Measurements from ENCODE around the gene ADCY10. TPM values are rescaled to one million over a fixed set of nuclear protein-coding genes. Genes with fewer than 3 reads are reported as not detected.

Gene ADCY10
- total RNA-seq, 4 donors from 2014 or later, result 0.07 to 1.2 TPM; not detected in 2

DNA sequence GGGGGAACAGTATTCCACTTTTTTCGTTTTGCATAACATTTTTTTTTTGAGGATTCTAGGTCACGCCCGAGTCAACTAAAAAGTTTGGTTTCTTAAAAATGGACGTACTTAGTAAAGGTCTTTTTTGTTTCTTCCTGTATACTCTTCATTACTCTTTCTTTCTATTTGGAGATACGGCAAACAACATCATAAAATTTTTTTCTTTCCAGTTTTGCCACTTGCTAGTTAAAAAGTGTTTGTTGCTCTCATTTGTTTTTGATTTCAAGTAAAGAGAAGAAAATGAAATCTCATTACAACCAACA is 23.7 kb upstream of the ADCY10 start:
- DNase-seq, result no peak
- in situ Hi-C loops (cut with MboI; ENCODE audit: low sequenced_read_pairs in 4 of 4) (loop anchor here in 2 of 4 donors (25.0 kb wide), 3 partner anchors 225 to 1550 kb away; partner anchors contain the start of genes ATP1B1 (in 1 of the 2), MPZL1 (in 1 of the 2) and SLC19A2 (in 1 of the 2)), intact Hi-C loops (cut with DNase I; ENCODE audit: low total_unique reads) (loop anchor here (2.0 to 10.0 kb wide), 9 partner anchors 115 to 1550 kb away; partner anchors contain the start of genes CREG1, POU2F1 and SLC19A2)
- Histone ChIP-seq H3K4me3 (peak overlapping the region; percentile 76 to 94 (median 90)), H3K36me3 (no peaks in the 10 kb centered on the region), H3K9me3 (no peaks in the 10 kb centered on the region), H3K27ac (peak overlapping the region; percentile 94 to 99 (median 98)), H3K4me1 (peaks cover 49 to 50% of the 10 kb centered on the region in 2 donors), H3K27me3 (no peaks in the 10 kb centered on the region)
- TF ChIP-seq POLR2A (IDR thresholded peaks at IDR 0.05), result no peak
- TF ChIP-seq, protein P1, sequence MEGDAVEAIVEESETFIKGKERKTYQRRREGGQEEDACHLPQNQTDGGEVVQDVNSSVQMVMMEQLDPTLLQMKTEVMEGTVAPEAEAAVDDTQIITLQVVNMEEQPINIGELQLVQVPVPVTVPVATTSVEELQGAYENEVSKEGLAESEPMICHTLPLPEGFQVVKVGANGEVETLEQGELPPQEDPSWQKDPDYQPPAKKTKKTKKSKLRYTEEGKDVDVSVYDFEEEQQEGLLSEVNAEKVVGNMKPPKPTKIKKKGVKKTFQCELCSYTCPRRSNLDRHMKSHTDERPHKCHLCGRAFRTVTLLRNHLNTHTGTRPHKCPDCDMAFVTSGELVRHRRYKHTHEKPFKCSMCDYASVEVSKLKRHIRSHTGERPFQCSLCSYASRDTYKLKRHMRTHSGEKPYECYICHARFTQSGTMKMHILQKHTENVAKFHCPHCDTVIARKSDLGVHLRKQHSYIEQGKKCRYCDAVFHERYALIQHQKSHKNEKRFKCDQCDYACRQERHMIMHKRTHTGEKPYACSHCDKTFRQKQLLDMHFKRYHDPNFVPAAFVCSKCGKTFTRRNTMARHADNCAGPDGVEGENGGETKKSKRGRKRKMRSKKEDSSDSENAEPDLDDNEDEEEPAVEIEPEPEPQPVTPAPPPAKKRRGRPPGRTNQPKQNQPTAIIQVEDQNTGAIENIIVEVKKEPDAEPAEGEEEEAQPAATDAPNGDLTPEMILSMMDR (IDR thresholded peaks at IDR 0.05 in 4 of 5, conservative IDR thresholded peaks at IDR 0.05 in 1 of 5), result no peak
- no peak for ATAC-seq

DNA sequence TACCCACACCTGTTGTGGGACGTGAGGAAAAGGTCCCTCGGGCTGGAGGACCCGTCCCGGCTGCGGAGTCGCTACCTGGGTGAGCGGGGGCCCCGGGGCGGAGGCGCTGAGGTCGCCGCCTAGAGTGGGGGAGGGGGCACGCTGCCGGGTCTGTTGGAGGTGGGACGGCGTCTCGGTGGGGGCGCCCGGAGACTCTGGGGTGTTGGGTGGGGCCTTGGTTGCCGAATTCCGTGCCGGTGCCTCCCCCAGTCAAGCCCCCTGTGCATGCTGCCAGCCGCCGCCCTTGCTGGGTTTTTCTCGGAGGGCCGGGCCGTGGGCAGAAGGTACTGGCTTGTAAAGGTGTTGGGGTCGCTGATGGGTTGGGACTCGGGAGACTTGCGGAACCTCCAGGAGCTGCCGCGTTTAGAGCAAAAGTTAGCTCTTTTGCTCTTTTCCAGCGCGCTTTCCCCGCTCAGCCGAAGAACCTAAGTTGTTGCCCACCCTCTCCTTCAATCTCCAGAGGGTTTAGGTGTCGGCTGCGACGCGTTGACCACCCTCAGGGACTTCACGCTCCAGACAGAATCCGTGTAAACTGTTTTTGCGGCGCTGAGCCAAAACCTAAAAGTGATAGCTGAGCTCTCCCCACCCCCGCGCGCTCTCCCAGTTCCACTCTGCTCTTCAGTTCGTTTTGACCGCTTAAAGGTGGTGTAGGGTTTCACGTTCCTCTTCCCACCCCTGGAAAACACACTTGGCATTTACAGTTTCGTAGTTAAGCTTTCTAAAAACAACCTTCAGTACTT is 23.2 kb upstream of the ADCY10 start, which contains the start of gene MPC2:
Gene MPC2 (minus strand): TSS at position 143 of the 779 bp plus-strand sequence. CDS start 1,231 bp downstream, outside the sequence.
- intact Hi-C loops (cut with DNase I; ENCODE audit: low total_unique reads) (loop anchor here (2.0 to 10.0 kb wide), 9 partner anchors 115 to 1550 kb away; partner anchors contain the start of genes CREG1, POU2F1 and SLC19A2), in situ Hi-C loops (cut with MboI; ENCODE audit: low sequenced_read_pairs in 4 of 4) (loop anchor here in 2 of 4 donors (25.0 kb wide), 3 partner anchors 225 to 1550 kb away; partner anchors contain the start of genes ATP1B1 (in 1 of the 2), MPZL1 (in 1 of the 2) and SLC19A2 (in 1 of the 2))
- TF ChIP-seq, protein P1 (IDR thresholded peaks at IDR 0.05 in 4 of 5, conservative IDR thresholded peaks at IDR 0.05 in 1 of 5), result no peak
- peak; percentile 33 to 70 for TF ChIP-seq POLR2A (IDR thresholded peaks at IDR 0.05)
- Histone ChIP-seq H3K27me3 (no peaks in the 10 kb centered on the region), H3K36me3 (no peaks in the 10 kb centered on the region), H3K4me1 (peaks cover 53 to 55% of the 10 kb centered on the region in 2 donors), H3K27ac (peak within 1 kb of the TSS; percentile 94 to 99 (median 98)), H3K9me3 (no peaks in the 10 kb centered on the region), H3K4me3 (peak within 1 kb of the TSS; percentile 76 to 94 (median 90))
- ATAC-seq (peak; percentile 38 to 53), DNase-seq (peak; percentile 76 to 77)

DNA sequence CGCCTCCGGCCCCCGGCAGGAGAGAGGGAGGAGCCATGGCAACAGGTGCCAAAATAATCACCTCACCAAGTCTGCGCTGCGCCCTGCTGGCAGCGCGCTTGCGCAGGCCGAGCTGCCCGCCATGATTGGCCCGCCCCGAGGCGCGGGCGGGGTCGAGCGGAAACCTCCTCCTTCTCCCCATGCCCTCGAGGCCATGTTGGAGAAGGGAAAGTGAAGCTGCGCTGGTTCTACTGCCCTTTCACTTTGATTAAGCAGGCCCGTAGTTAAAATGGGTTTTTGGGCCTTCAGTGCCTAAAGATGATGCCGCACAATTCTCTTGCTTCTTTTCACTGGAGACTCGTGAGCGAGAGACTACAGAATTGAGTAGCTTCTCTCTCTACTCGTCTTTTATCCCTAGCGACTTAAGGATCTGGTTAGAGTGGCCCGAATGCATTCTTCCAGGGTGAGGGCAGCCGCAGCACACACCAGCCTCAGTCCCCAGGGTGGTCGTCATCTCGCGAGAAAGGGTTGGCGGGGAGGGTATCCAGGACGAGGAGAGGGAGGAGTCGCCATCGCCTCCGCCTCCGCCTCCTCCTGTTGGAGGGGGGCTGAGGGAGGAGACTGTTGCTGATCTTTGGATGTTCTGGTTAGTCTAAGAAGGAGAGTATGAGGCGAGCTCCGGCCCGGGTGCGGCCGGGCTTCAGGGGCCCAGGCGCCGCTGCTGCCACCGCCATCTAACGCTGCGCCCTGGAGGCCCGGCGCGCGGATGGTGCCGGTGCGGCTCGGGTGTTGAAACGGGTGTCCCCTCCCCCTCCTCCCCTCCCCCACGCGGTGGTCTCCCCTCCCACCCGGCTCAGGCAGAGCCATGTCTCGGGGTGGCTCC is 22.4 kb upstream of the ADCY10 start, which contains the start of gene DCAF6:
Gene DCAF6 (plus strand): TSS at position 616 of the 862 bp plus-strand sequence. CDS start 229 bp downstream, at position 845.
- Histone ChIP-seq H3K27me3 (no peaks in the 10 kb centered on the region), H3K27ac (peak within 1 kb of the TSS; percentile 94 to 99 (median 98)), H3K4me3 (peak within 1 kb of the TSS; percentile 76 to 94 (median 90)), H3K9me3 (no peaks in the 10 kb centered on the region), H3K4me1 (peaks cover 51 to 52% of the 10 kb centered on the region in 2 donors), H3K36me3 (no peaks in the 10 kb centered on the region)
- DNase-seq (peak; percentile 96 to 98), ATAC-seq (peak; percentile 85)
- TF ChIP-seq, protein P1 (IDR thresholded peaks at IDR 0.05 in 4 of 5, conservative IDR thresholded peaks at IDR 0.05 in 1 of 5), result no peak
- peak; percentile 86 to 87 for TF ChIP-seq POLR2A (IDR thresholded peaks at IDR 0.05)
- in situ Hi-C loops (cut with MboI; ENCODE audit: low sequenced_read_pairs in 4 of 4) (loop anchor here in 2 of 4 donors (25.0 kb wide), 3 partner anchors 224 to 1551 kb away; partner anchors contain the start of genes ATP1B1 (in 1 of the 2), MPZL1 (in 1 of the 2) and SLC19A2 (in 1 of the 2)), intact Hi-C loops (cut with DNase I; ENCODE audit: low total_unique reads) (loop anchor here (2.0 to 10.0 kb wide), 9 partner anchors 114 to 1551 kb away; partner anchors contain the start of genes CREG1, POU2F1 and SLC19A2)

Measured in gastrocnemius medialis (tissue), 4 donors.